SJSA1 (cell line): Measurements from ENCODE around the gene OR8J3. TPM values are rescaled to one million over a fixed set of nuclear protein-coding genes. Genes with fewer than 3 reads are reported as not detected.
"Not testable (repeated sequence)": the region's sequence is repeated elsewhere in the genome, so short reads cannot be mapped to it uniquely, and the experiment has no call there.

ENCODE experiments used
- DNase-seq, 2 experiments: peaks; one replicate each; pipeline ENCODE4 v3.0.0-alpha.2; 2015 to 2020; ENCODE audit warnings: low spot score in 2 of 2, low read depth in 1 of 2
- H3K27ac ChIP-seq: fragments of 250-450 bp; sonication (Bioruptor Pico); 2 replicates; pipeline ENCODE4 v1.5.1; 2020; ENCODE audit warnings: mild to moderate bottlenecking, moderate library complexity
- H3K27me3 ChIP-seq: fragments of 250-450 bp; sonication (Bioruptor Pico); replicated peaks from 2 replicates; pipeline ENCODE4 v1.5.1; 2020; ENCODE audit warnings: mild to moderate bottlenecking, moderate library complexity
- H3K36me3 ChIP-seq: fragments of 250-450 bp; sonication (Bioruptor Pico); 2 replicates; pipeline ENCODE4 v1.5.1; 2020; ENCODE audit warnings: mild to moderate bottlenecking
- H3K4me1 ChIP-seq: fragments of 250-450 bp; sonication (Bioruptor Pico); replicated peaks from 2 replicates; pipeline ENCODE4 v1.6.1; 2021; ENCODE audit warnings: mild to moderate bottlenecking
- H3K4me3 ChIP-seq: fragments of 250-450 bp; sonication (Bioruptor Pico); 2 replicates; pipeline ENCODE4 v1.5.1; 2020; ENCODE audit warnings: mild to moderate bottlenecking
- H3K9me3 ChIP-seq: fragments of 250-450 bp; sonication (Bioruptor Pico); replicated peaks from 2 replicates; pipeline ENCODE4 v1.5.1; 2020; ENCODE audit warnings: mild to moderate bottlenecking
- total RNA-seq: library from RNA; depleted of rRNA; stranded (reverse); fragments of >200 nt; shearing (Covaris generic); gene quantifications from 2 replicates; pipeline ENCODE4 v1.2.3, GENCODE V29; 2014; rRNA removed

The OR8J3 gene, protein sequence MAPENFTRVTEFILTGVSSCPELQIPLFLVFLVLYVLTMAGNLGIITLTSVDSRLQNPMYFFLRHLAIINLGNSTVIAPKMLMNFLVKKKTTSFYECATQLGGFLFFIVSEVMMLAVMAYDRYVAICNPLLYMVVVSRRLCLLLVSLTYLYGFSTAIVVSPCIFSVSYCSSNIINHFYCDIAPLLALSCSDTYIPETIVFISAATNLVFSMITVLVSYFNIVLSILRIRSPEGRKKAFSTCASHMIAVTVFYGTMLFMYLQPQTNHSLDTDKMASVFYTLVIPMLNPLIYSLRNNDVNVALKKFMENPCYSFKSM
- total RNA-seq, result not detected in 2 replicates

GRCh38 chr11:56140151-56140661, at the start of gene OR8J3:
Gene OR8J3 (minus strand): TSS chr11:56140201. CDS start chr11:56137718, 2,483 bp downstream.
- Histone ChIP-seq H3K9me3 (no peaks in the 10 kb centered on the region), H3K4me1 (no peaks in the 10 kb centered on the region), H3K27ac (no peak within 1 kb of the TSS), H3K4me3 (no peak within 1 kb of the TSS), H3K27me3 (no peaks in the 10 kb centered on the region), H3K36me3 (no peaks in the 10 kb centered on the region)
- DNase-seq, result no peak

DNA sequence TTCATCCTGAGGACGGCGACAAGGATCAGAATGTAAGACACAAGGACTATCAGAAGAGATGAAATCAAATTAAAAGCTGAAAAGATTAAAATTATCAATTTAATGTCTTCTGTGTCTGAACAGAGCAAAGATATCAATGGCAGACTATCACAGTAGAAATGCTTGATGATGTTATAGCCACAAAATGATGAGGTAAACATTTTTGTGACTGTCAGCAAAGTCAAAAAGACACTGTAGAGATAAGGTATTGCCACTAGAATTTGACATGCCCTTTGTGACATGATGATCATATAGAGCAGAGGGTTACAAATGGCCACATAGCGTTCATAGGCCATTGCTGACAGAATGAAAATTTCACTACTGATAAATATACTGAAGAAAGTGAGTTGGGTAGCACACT, 48.6 kb upstream of the OR8J3 start:
- DNase-seq, result no peak
- no peaks in the 10 kb centered on the region for H3K36me3 ChIP-seq
- no peaks in the 10 kb centered on the region for H3K4me1 ChIP-seq
- H3K27ac ChIP-seq, result no peak overlapping the region
- no peaks in the 10 kb centered on the region for H3K27me3 ChIP-seq
- H3K4me3 ChIP-seq, result no peak overlapping the region
- H3K9me3 ChIP-seq, result no peaks in the 10 kb centered on the region; the same call in 1 of the 2 replicates

DNA sequence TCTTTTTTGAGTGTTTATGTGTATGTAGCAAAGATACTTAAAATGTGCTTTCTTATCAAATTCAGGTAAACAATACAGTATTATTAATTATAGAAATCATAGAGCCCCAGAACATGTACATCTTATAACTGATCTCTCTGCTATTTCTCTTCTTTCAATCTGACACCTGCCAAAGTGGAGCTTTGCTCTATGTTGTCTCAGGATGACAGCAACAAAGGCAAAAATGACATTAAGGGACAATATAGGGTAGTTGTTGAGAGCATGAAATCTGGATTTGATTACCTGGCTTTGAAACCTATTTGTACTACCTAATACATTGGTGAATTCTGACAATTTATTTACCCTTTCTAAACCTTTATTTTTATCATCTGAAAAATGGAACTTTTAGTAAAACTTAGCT, 43.5 kb upstream of the OR8J3 start:
- Histone ChIP-seq H3K4me1 (no peaks in the 10 kb centered on the region), H3K36me3 (no peaks in the 10 kb centered on the region), H3K9me3 (peaks cover 3% of the 10 kb centered on the region; the same call in 1 of the 2 replicates), H3K4me3 (no peak overlapping the region), H3K27ac (no peak overlapping the region), H3K27me3 (no peaks in the 10 kb centered on the region)
- no peak for DNase-seq

GRCh38 chr11:56176318-56176717, 36.3 kb upstream of the OR8J3 start, which contains the start of gene OR5J2:
Gene OR5J2 (plus strand): TSS chr11:56176618. CDS start chr11:56176618, 0 bp downstream.
- H3K4me1 ChIP-seq, result no peaks in the 10 kb centered on the region
- H3K27ac ChIP-seq, result no peak within 1 kb of the TSS
- no peaks in the 10 kb centered on the region for H3K27me3 ChIP-seq
- no peak within 1 kb of the TSS for H3K4me3 ChIP-seq
- H3K9me3 ChIP-seq, result 0 out of 2 replicates have a peak, but pooled peaks cover 3% of the 10 kb centered on the region
- DNase-seq, result no peak
- no peaks in the 10 kb centered on the region for H3K36me3 ChIP-seq

DNA sequence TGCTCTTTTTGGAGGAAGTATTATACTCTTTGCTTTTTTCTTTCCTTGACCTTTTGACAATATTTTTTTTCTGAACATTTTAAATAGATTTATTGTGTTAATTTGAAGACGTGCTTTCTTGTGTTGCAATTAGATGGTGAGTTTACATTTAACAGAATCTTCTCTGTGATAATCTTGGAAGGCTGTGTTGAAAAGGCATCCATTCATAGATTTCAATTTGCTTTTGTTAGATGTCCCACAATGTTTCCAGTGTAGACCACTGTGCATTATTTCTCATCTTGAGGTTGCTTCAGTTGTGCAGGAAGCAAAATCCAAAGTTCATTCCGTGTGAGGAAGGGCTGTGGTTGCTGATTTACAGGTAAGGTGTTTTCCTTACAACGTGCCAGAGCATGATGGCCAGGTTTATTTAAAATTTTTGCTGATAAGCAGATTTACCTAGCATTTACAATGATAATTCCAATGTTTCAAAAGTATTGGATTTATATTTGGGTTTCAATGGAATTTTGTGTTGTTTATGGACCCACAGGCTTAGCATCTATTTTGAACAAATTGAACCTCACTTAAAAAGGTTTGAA, 32.3 kb upstream of the OR8J3 start:
- no peak overlapping the region for H3K27ac ChIP-seq
- 0 out of 2 replicates have a peak, but pooled peaks cover 4% of the 10 kb centered on the region for H3K9me3 ChIP-seq

DNA sequence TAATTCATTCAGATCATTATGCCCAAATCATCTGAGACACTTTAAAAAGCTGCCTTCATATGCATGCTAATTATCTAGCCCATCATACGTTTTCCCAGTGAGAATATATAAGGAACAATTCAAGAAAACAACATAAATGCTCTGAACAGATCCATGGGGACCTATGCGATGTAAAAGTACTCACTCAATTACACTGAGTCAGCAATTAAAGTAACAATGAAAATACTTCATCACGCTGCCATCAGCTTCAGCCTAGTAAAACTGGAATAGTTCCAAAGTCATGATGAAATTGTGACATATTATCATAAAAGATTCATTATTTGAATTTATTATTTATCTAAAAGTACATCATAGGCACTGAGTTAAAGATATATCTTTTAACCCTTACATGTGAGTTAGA, 23.8 kb upstream of the OR8J3 start:
- Histone ChIP-seq H3K4me1 (no peaks in the 10 kb centered on the region), H3K9me3 (0 out of 2 replicates have a peak, but pooled peaks cover 2% of the 10 kb centered on the region), H3K36me3 (no peaks in the 10 kb centered on the region), H3K27ac (no peak overlapping the region), H3K4me3 (no peak overlapping the region), H3K27me3 (no peaks in the 10 kb centered on the region)
- DNase-seq, result no peak

More for the DNA sequence above, 32.3 kb upstream of the OR8J3 start:
- DNase-seq, result no peak
- no peaks in the 10 kb centered on the region for H3K4me1 ChIP-seq
- H3K4me3 ChIP-seq, result no peak overlapping the region
- no peaks in the 10 kb centered on the region for H3K27me3 ChIP-seq
- H3K36me3 ChIP-seq, result no peaks in the 10 kb centered on the region

DNA sequence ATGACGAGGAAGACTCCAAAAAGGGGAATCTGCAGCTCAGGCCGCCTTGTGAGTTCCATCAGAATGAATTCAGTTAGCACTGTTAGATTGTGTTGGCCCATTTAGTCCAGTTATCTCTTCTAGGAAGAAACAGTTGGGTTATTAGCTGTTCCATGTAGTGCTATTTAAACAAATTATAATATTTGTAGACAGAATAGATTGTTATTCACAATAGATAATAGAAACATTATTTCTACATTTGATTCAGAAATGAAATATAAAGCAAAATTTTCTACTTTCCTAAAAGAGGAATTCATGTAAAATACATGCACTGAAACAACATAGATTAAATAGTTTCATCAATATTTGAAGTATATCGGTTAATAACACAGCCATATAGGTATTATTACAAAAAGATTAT, 20.2 kb upstream of the OR8J3 start, which contains the start of gene OR8K5:
Gene OR8K5 (minus strand): TSS at position 101 of the 400 bp plus-strand sequence. CDS start 0 bp downstream, at position 101.
- Histone ChIP-seq H3K27ac (no peak within 1 kb of the TSS), H3K9me3 (0 out of 2 replicates have a peak, but pooled peaks cover 2% of the 10 kb centered on the region), H3K4me1 (no peaks in the 10 kb centered on the region), H3K36me3 (no peaks in the 10 kb centered on the region), H3K4me3 (no peak within 1 kb of the TSS), H3K27me3 (no peaks in the 10 kb centered on the region)
- DNase-seq, result no peak

DNA sequence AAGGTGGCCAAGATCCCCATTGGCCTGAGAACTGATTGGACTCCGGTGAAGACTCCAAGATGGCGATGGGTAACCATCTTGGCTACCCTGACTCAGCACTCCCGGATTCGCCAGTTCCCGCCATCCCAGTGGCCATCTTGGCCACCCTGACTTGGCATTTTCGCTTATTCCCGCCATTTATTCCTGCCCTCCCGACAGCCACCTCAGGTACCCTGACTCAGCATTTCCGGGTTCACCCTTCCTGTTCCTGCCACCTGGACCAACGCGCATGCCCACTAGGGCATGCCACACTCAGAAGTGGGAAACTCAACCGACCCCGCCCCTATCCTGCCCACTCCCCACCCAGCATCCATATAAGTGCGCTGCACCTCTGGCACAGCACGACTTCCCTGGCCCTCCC, 12.3 kb upstream of the OR8J3 start:
- Histone ChIP-seq H3K4me3 (no peak overlapping the region), H3K27ac (no peak overlapping the region), H3K4me1 (no peaks in the 10 kb centered on the region), H3K27me3 (no peaks in the 10 kb centered on the region), H3K36me3 (no peaks in the 10 kb centered on the region), H3K9me3 (0 out of 2 replicates have a peak, but pooled peaks cover 3% of the 10 kb centered on the region)
- no peak for DNase-seq

GRCh38 chr11:56151376-56151775, 11.4 kb upstream of the OR8J3 start:
- no peaks in the 10 kb centered on the region for H3K27me3 ChIP-seq
- no peak overlapping the region for H3K27ac ChIP-seq
- no peaks in the 10 kb centered on the region for H3K4me1 ChIP-seq
- H3K36me3 ChIP-seq, result no peaks in the 10 kb centered on the region
- no peak for DNase-seq
- H3K9me3 ChIP-seq, result 0 out of 2 replicates have a peak, but pooled peaks cover 3% of the 10 kb centered on the region
- H3K4me3 ChIP-seq, result no peak overlapping the region

DNA sequence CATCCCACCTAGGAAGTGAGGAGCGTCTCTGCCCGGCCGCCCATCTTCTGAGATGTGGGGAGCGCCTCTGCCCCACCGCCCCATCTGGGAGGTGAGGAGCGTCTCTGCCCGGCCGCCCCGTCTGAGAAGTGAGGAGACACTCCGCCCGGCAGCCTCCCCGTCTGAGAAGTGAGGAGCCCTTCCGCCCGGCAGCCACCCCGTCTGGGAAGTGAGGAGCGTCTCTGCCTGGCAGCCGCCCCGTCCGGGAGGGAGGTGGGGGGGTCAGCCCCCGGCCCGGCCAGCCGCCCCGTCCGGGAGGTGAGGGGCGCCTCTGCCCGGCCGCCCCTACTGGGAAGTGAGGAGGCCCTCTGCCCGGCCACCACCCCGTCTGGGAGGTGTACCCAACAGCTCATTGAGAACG, 3.7 kb upstream of the OR8J3 start:
- H3K4me3 ChIP-seq, DNase-seq, H3K27ac ChIP-seq, H3K27me3 ChIP-seq, H3K4me1 ChIP-seq, H3K36me3 ChIP-seq, H3K9me3 ChIP-seq: not testable (repeated sequence)

DNA sequence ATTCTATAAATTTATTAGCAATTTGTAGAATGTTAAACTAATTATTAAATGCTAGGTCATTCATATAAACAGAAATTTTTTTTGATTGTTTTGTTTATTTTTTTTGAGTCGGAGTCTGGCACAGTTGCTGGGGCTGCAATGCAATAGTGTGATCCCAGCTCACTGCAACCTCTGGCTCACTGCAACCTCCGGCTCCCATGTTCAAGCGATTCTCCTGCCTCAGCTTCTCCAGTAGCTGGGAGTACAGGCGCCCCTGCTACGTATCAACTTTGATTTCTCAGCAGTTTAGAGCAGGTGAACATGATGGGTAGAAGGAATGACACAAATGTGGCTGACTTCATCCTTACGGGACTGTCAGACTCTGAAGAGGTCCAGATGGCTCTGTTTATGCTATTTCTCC, 17.9 kb downstream of the OR8J3 start, which contains the start of gene OR8H3:
Gene OR8H3 (plus strand): TSS at position 301 of the 400 bp plus-strand sequence. CDS start 0 bp downstream, at position 301.
- Histone ChIP-seq H3K4me3 (no peak within 1 kb of the TSS), H3K36me3 (no peaks in the 10 kb centered on the region)

GRCh38 chr11:56103210-56103737, 36.7 kb downstream of the OR8J3 start, which contains the start of gene OR8H2:
Gene OR8H2 (plus strand): TSS chr11:56103687. CDS start chr11:56105043, 1,356 bp downstream.
- no peak within 1 kb of the TSS for H3K27ac ChIP-seq
- H3K27me3 ChIP-seq, result no peaks in the 10 kb centered on the region
- no peak within 1 kb of the TSS for H3K4me3 ChIP-seq
- no peaks in the 10 kb centered on the region for H3K4me1 ChIP-seq
- H3K36me3 ChIP-seq, result no peaks in the 10 kb centered on the region
- DNase-seq, result no peak
- no peaks in the 10 kb centered on the region for H3K9me3 ChIP-seq

More for the DNA sequence above, 17.9 kb downstream of the OR8J3 start, which contains the start of gene OR8H3:
- no peaks in the 10 kb centered on the region for H3K27me3 ChIP-seq
- no peak within 1 kb of the TSS for H3K27ac ChIP-seq
- H3K4me1 ChIP-seq, result no peaks in the 10 kb centered on the region
- no peaks in the 10 kb centered on the region for H3K9me3 ChIP-seq
- no peak for DNase-seq

GRCh38 chr11:56093008-56093407, 47.0 kb downstream of the OR8J3 start, which contains the start of gene OR8I2:
Gene OR8I2 (plus strand): TSS chr11:56093308. CDS start chr11:56093308, 0 bp downstream.
- no peaks in the 10 kb centered on the region for H3K36me3 ChIP-seq
- H3K27ac ChIP-seq, result no peak within 1 kb of the TSS
- H3K4me3 ChIP-seq, result no peak within 1 kb of the TSS
- no peak for DNase-seq
- H3K9me3 ChIP-seq, result no peaks in the 10 kb centered on the region
- no peaks in the 10 kb centered on the region for H3K27me3 ChIP-seq
- no peaks in the 10 kb centered on the region for H3K4me1 ChIP-seq
